HG02798 (cell line): Measurements from ENCODE around the gene NPAS3.

Experiments
- ATAC-seq: cut with Tn5 transposase; IDR thresholded peaks from one replicate; pipeline ENCODE4 v1.9.1; 2021; ENCODE audit warnings: mild to moderate bottlenecking; ENCODE audit not compliant: unreplicated experiment, poor library complexity

The NPAS3 gene

GRCh38 chr14:32939254-32940065 lies 781 bp downstream of the NPAS3 start:
- ATAC-seq = peak; percentile 48

GRCh38 chr14:32940066-32940651 lies 1.5 kb downstream of the NPAS3 start:
- no peak for ATAC-seq

GRCh38 chr14:32940711-32941667 lies 2.3 kb downstream of the NPAS3 start:
- no peak for ATAC-seq

- no peak for ATAC-seq
Measured at GRCh38 chr14:32941668-32942065, 3.0 kb downstream of the NPAS3 start.

GRCh38 chr14:32947081-32947480 lies 8.4 kb downstream of the NPAS3 start:
- no peak for ATAC-seq

- ATAC-seq = no peak
Measured at GRCh38 chr14:32947792-32948191, 9.1 kb downstream of the NPAS3 start.

GRCh38 chr14:32950584-32950983 lies 11.9 kb downstream of the NPAS3 start:
- no peak for ATAC-seq

GRCh38 chr14:32967421-32967820 lies 28.7 kb downstream of the NPAS3 start:
- ATAC-seq = no peak

- ATAC-seq = no peak
Measured at GRCh38 chr14:32968972-32969544, 30.4 kb downstream of the NPAS3 start.

- no peak for ATAC-seq
Measured at GRCh38 chr14:32977913-32978312, 39.2 kb downstream of the NPAS3 start.

GRCh38 chr14:32978691-32979255 lies 40.1 kb downstream of the NPAS3 start:
- ATAC-seq = no peak

GRCh38 chr14:32980178-32980901 lies 41.7 kb downstream of the NPAS3 start:
- ATAC-seq = no peak

- no peak for ATAC-seq
Measured at GRCh38 chr14:32980902-32981501, 42.3 kb downstream of the NPAS3 start.

GRCh38 chr14:32984241-32984930 lies 45.7 kb downstream of the NPAS3 start:
- no peak for ATAC-seq

GRCh38 chr14:32985866-32986265 lies 47.2 kb downstream of the NPAS3 start:
- ATAC-seq = no peak

GRCh38 chr14:32986791-32987540 lies 48.3 kb downstream of the NPAS3 start:
- ATAC-seq = no peak

- ATAC-seq = no peak
Measured at GRCh38 chr14:32991691-32992090, 53.0 kb downstream of the NPAS3 start.

GRCh38 chr14:32993921-32994320 lies 55.2 kb downstream of the NPAS3 start:
- ATAC-seq = no peak
